Ovary (tissue), 9 donors: ENCODE data around the gene PTH2R. TPM values are rescaled to one million over a fixed set of nuclear protein-coding genes. Genes with fewer than 3 reads are reported as not detected.

Experiments
- DNase-seq, 5 donors: peaks; one replicate each; pipeline ENCODE4 v3.0.0-alpha.2; 2019 to 2020
- H3K27ac ChIP-seq, 2 donors: fragments of 200-600 bp; one replicate each; pipeline versions ENCODE4 v1.5.1 to v1.8.0; 2019 to 2022
- H3K27me3 ChIP-seq: fragments of 200-600 bp; one replicate; pipeline ENCODE4 v1.8.0; 2022
- H3K36me3 ChIP-seq: fragments of 200-600 bp; sonication (generic); one replicate; pipeline ENCODE4 v1.5.1; 2019
- H3K4me1 ChIP-seq: one replicate; pipeline ENCODE4 v1.8.1; 2013; ENCODE audit warnings: mild to moderate bottlenecking, moderate library complexity; ENCODE audit not compliant: insufficient read depth
- H3K4me3 ChIP-seq: fragments of 200-600 bp; sonication (generic); one replicate; pipeline ENCODE4 v1.5.1; 2017
- H3K9me3 ChIP-seq, 2 donors: fragments of 200-600 bp in 1 of 2; sonication (generic) in 1 of 2; one replicate each; pipeline versions ENCODE4 v1.5.1 to v1.8.1; 2013 to 2019; ENCODE audit warnings: mild to moderate bottlenecking in 1 of 2, moderate library complexity in 1 of 2
- CTCF ChIP-seq, 3 donors: fragments of 450-650 bp in 2 of 3; fragments of 200-600 bp in 1 of 3; IDR thresholded peaks; one replicate each; pipeline versions ENCODE4 v1.5.1 to v1.8.0; 2016 to 2022; ENCODE audit warnings: antibody characterized with exemption in 3 of 3, mild to moderate bottlenecking in 1 of 3
- EP300 ChIP-seq: sonication (generic); formaldehyde crosslinking; IDR thresholded peaks from one replicate; pipeline ENCODE4 v1.6.1; 2017; ENCODE audit warnings: antibody characterized with exemption
- POLR2A ChIP-seq: fragments of 450-650 bp; IDR thresholded peaks from one replicate; pipeline ENCODE4 v1.6.1; 2017; ENCODE audit warnings: antibody characterized with exemption, mild to moderate bottlenecking, moderate library complexity
- WGBS, 3 donors: extraction: QIAGEN DNeasy Blood & Tissue Kit in 1 of 3; methylation state at CpG; one replicate each; pipeline versions ENCODE4 v1.1.5 to v1.1.7; 2013 to 2017; 5-methylcytosine and 5-hydroxymethylcytosine counted together
- intact Hi-C, 4 donors: fragments of 100-400 bp; cut with DNase I; formaldehyde crosslinking; loops; one replicate each; pipeline versions ENCODE4 v1.11.0 to v1.15.1; 2022 to 2023
- polyA plus RNA-seq, 2 donors: library from polyadenylated mRNA; stranded (reverse); fragments of 200-250 nt in 1 of 2; fragments of 350-450 nt in 1 of 2; fragmentation: Illumina TruSeq in 1 of 2; extraction: RNeasy Lipid Tissue Mini Kit (QIAGEN cat#74804) in 1 of 2; gene quantifications; one replicate each; pipeline ENCODE4 v1.2.3, GENCODE V29; 2013 to 2014
- total RNA-seq, 7 donors: library from RNA; depleted of rRNA in 2 of 7; stranded (reverse); fragments of >200 nt in 2 of 7; fragmentation: NEBNext Ultra II Directional in 3 of 7; extraction: Animal tissue kit (Norgen Biotek cat#: 25700) in 3 of 7; gene quantifications; one replicate each; pipeline versions ENCODE4 v1.1.0 to v1.2.4, GENCODE V29; 2016 to 2023
- donor health status: DM: no; HTN: no; CAD: no; lungs with moderate emphysema.
- donor health status: DM: no; HTN: no; CAD: no.
- donor health status: Bipolar disorder and iron deficiency.
- donor health status: DM: yes; HTN: yes; CAD: no.
- donor health status: DM: no; HTN: no; CAD: no.
- donor health status: DM: yes; HTN: yes; CAD: no.

PTH2R gene
- total and polyA plus RNA-seq, 9 donors, result 0.05 to 0.08 (median 0.07) TPM; not detected in 6

- Histone ChIP-seq H3K9me3 (no peaks in the 10 kb centered on the region), H3K36me3 (no peaks in the 10 kb centered on the region), H3K27me3 (no peaks in the 10 kb centered on the region), H3K4me3 (no peak overlapping the region), H3K27ac (no peak overlapping the region), H3K4me1 (no peaks in the 10 kb centered on the region)
- intact Hi-C loops, result no loop called here
- TF ChIP-seq EP300 (no peak), CTCF (IDR thresholded peaks at IDR 0.05) (no peak)
- 68 to 91% (median 91%) methylated on average over 3 of the region's 3 CpGs for WGBS, 3 donors
- DNase-seq, result no peak
Measured at GRCh38 chr2:208541461-208541988, 134.9 kb downstream of the PTH2R start.

- 39 to 49% (median 41%) methylated on average over 3 of the region's 3 CpGs for WGBS, 3 donors
Measured at GRCh38 chr2:208541989-208542464, 135.4 kb downstream of the PTH2R start.

GRCh38 chr2:208542465-208543041 lies 136.0 kb downstream of the PTH2R start:
- H3K4me3 ChIP-seq, result no peak overlapping the region
- no peaks in the 10 kb centered on the region for H3K4me1 ChIP-seq
- intact Hi-C loops, result no loop called here
- no peak for DNase-seq
- H3K9me3 ChIP-seq, result no peaks in the 10 kb centered on the region
- no peaks in the 10 kb centered on the region for H3K36me3 ChIP-seq
- 78 to 83% (median 80%) methylated on average over 1 of the region's 1 CpG for WGBS, 3 donors
- H3K27ac ChIP-seq, result no peak overlapping the region
- TF ChIP-seq EP300 (no peak), CTCF (IDR thresholded peaks at IDR 0.05) (no peak), POLR2A (no peak)
- no peaks in the 10 kb centered on the region for H3K27me3 ChIP-seq

More at GRCh38 chr2:208541989-208542464, 135.4 kb downstream of the PTH2R start:
- Histone ChIP-seq H3K27me3 (no peaks in the 10 kb centered on the region), H3K4me3 (no peak overlapping the region), H3K27ac (no peak overlapping the region), H3K4me1 (no peaks in the 10 kb centered on the region), H3K36me3 (no peaks in the 10 kb centered on the region), H3K9me3 (no peaks in the 10 kb centered on the region)
- no peak for TF ChIP-seq POLR2A
- TF ChIP-seq CTCF (IDR thresholded peaks at IDR 0.05), result no peak
- TF ChIP-seq EP300, result no peak
- no peak for DNase-seq
- intact Hi-C loops, result no loop called here

Other genes with a start within 250 kb of the PTH2R start
- gene CRYGA, start 243.2 kb upstream of the PTH2R start, total RNA-seq, result not detected
- gene CRYGA, start 243.2 kb upstream of the PTH2R start, polyA plus RNA-seq, result not detected
- gene C2orf80, start 216.8 kb upstream of the PTH2R start, total RNA-seq, result not detected
- gene C2orf80, start 216.8 kb upstream of the PTH2R start, polyA plus RNA-seq, result not detected
- 100 to 1,000 TPM in 1 of 7 donors, 10 to 100 TPM in 6; 39.9 to 148 (median 73.8) TPM for gene IDH1, start 151.7 kb upstream of the PTH2R start, total RNA-seq
- 100 to 1,000 TPM in 1 of 2 donors, 10 to 100 TPM in 1; 50.7 to 236 TPM for gene IDH1, start 151.7 kb upstream of the PTH2R start, polyA plus RNA-seq
- gene PIKFYVE, start 140.5 kb upstream of the PTH2R start, total RNA-seq, result 10 to 100 TPM; 19.1 to 29.8 (median 23.4) TPM
- gene PIKFYVE, start 140.5 kb upstream of the PTH2R start, polyA plus RNA-seq, result 10 to 100 TPM in 1 of 2 donors, 1 to 10 TPM in 1; 6.9 to 11.5 TPM